H1 (cell line): Measurements from ENCODE around the gene NR4A2. TPM values are rescaled to one million over a fixed set of nuclear protein-coding genes. Genes with fewer than 3 reads are reported as not detected.

Source experiments
- ASH2L ChIP-seq: fragments of 200-600, 300-600 bp; sonication (generic); IDR thresholded peaks from one replicate; pipeline ENCODE4 v1.7.1; 2017; ENCODE audit warnings: low read length
- E2F6 ChIP-seq: IDR thresholded peaks from 2 replicates; pipeline ENCODE4 v1.6.1; 2012; ENCODE audit warnings: inconsistent platforms
- KDM1A ChIP-seq: fragments of 200-600, 300-600 bp; sonication (generic); IDR thresholded peaks from 2 replicates; pipeline ENCODE4 v1.7.1; 2016; ENCODE audit warnings: mild to moderate bottlenecking, low read length, borderline replicate concordance
- KDM4A ChIP-seq: IDR thresholded peaks from one replicate; pipeline ENCODE4 v1.7.1; 2012; ENCODE audit warnings: low read depth, mild to moderate bottlenecking, moderate library complexity, low read length, inconsistent platforms; ENCODE audit not compliant: severe bottlenecking
- MAX ChIP-seq: IDR thresholded peaks from 2 replicates; pipeline ENCODE4 v1.6.1; 2012; ENCODE audit warnings: inconsistent platforms
- RNF2 ChIP-seq: fragments of 200-900, 300-1000 bp; sonication (generic); IDR thresholded peaks from 2 replicates; pipeline ENCODE4 v1.7.1; 2016; ENCODE audit warnings: borderline replicate concordance, low read depth, mild to moderate bottlenecking, antibody characterized with exemption, low read length; ENCODE audit not compliant: poor library complexity, severe bottlenecking; ENCODE audit errors: missing control alignments
- SIX5 ChIP-seq: IDR thresholded peaks from 2 replicates; pipeline ENCODE4 v1.6.1; 2011; ENCODE audit warnings: mild to moderate bottlenecking, low read depth, low read length
- SP1 ChIP-seq: IDR thresholded peaks from 2 replicates; pipeline ENCODE4 v1.6.1; 2011; ENCODE audit warnings: low read depth, low read length
- SUZ12 ChIP-seq: fragments of 200-600 bp; sonication (generic); IDR thresholded peaks from 2 replicates; pipeline ENCODE4 v1.6.1; 2012; ENCODE audit warnings: mild to moderate bottlenecking, inconsistent platforms, low read length, moderate library complexity, mixed read lengths
- YY1 ChIP-seq: IDR thresholded peaks from 2 replicates; pipeline ENCODE4 v1.6.1; 2011; ENCODE audit warnings: low read depth, mild to moderate bottlenecking, low read length
- polyA plus RNA-seq, 7 experiments: library from polyadenylated mRNA; depleted of rRNA in 3 of 7; stranded (reverse) in 5 of 7; unstranded in 2 of 7; fragments of >200 nt in 5 of 7; fragments of 200-250 nt in 2 of 7; gene quantifications; 1 replicate in 5 of 7; 2 replicates in 1 of 7; 4 replicates in 1 of 7; pipeline versions ENCODE4 v1.2.1 to v1.2.3, GENCODE V29; 2011 to 2013; ENCODE audit warnings: missing spikeins in 2 of 7, mixed read lengths in 2 of 7
- total RNA-seq: library from RNA; stranded (reverse); fragmentation: NEBNext Ultra II Directional; extraction: Animal tissue kit (Norgen Biotek cat#: 25700); gene quantifications from 2 replicates; pipeline ENCODE4 v1.2.1, GENCODE V29; 2021

Gene NR4A2
- total and polyA plus RNA-seq, 2 of the 8 experiments (the other 6 are each of a cell fraction or from before 2014, with no cell fraction given) = 0.15 to 1.7 TPM

GRCh38 chr2:156329031-156329926 lies 3.2 kb downstream of the NR4A2 start (continued):
- TF ChIP-seq SP1 (0 out of 2 replicates have a peak, but pooled peaks have one; percentile 15), RNF2 (peak; percentile 85), E2F6 (peak; percentile 96), MAX (peak; percentile 96), KDM4A (peak; percentile 98), ASH2L (peak; percentile 52), SIX5 (no peak), SUZ12 (no peak; the same call in 1 of the 2 replicates), KDM1A (no peak), YY1 (peak; percentile 68; the same call in 1 of the 2 replicates)
